K562 (cell line): ENCODE measurements around the gene CITED2. TPM values are rescaled to one million over a fixed set of nuclear protein-coding genes. Genes with fewer than 3 reads are reported as not detected.
A peak's percentile ranks its signal among the peaks of the same experiment; 100 is the strongest.

ENCODE experiments used
- ATAC-seq: fragments of 200-7000 bp; cut with Tn5 transposase; 3 replicates; pipeline ENCODE4 v1.9.1; 2020; ENCODE audit warnings: moderate library complexity
- BruUV-seq: library from RNA; stranded (reverse); fragments of 400-500 nt; replicated peaks from 2 replicates; lab custom pipeline; 2021; lab: Mats Ljungman, UMichigan
- CTCF ChIA-PET: fragments of 300-600 bp; formaldehyde crosslinking; extraction: SDS; loops from one replicate; lab custom pipeline; 2021; ENCODE audit warnings: low intra/inter-chr PET ratio; lab: Yijun Ruan, JAX
- POLR2A ChIA-PET: fragments of 300-600, 350-650 bp; sonication (Branson Sonifier 250); formaldehyde crosslinking; extraction: SDS; loops from one replicate; lab custom pipeline; 2021; ENCODE audit warnings: antibody characterized with exemption, inconsistent platforms; lab: Yijun Ruan, JAX
- DNase-seq, 4 experiments: peaks; one replicate each; pipeline versions ENCODE4 v3.0.0 to v3.0.0-alpha.2; 2011 to 2018; ENCODE audit warnings: low spot score in 3 of 4, mixed read lengths in 3 of 4; ENCODE audit errors: extremely low read depth in 1 of 4
- FAIRE-seq: peaks from 2 replicates; lab custom pipeline; 2011; peaks lifted over from hg19 to GRCh38; lab: Jason Lieb, UNC
- H2AFZ ChIP-seq: 2 replicates; pipeline ENCODE4 v1.6.0; 2011; ENCODE audit warnings: low read depth, low read length, control low read depth, inconsistent platforms
- H3K27ac ChIP-seq: fragments of 200-600 bp; 3 replicates; pipeline ENCODE4 v1.8.0; 2011; ENCODE audit warnings: low read depth, mild to moderate bottlenecking, control low read depth, inconsistent platforms, low read length, moderate library complexity, mixed read lengths; ENCODE audit errors: extremely low read depth
- H3K27me3 ChIP-seq, 2 experiments: fragments of 300-600 bp in 1 of 2; 2 replicates in 1 of 2; 3 replicates in 1 of 2; pipeline versions ENCODE4 v1.6.0 to v1.8.0; 2011; ENCODE audit warnings: inconsistent platforms in 2 of 2, low read length in 2 of 2, mild to moderate bottlenecking in 1 of 2, mixed read lengths in 1 of 2, moderate library complexity in 1 of 2; ENCODE audit not compliant: control insufficient read depth in 2 of 2, insufficient read depth in 2 of 2
- H3K36me3 ChIP-seq: fragments of 300-600 bp; 3 replicates; pipeline ENCODE4 v1.8.0; 2011; ENCODE audit warnings: mild to moderate bottlenecking, low read length, inconsistent platforms; ENCODE audit not compliant: control insufficient read depth, insufficient read depth
- H3K4me1 ChIP-seq, 2 experiments: fragments of 200-600 bp in 1 of 2; replicated peaks in 1 of 2; 2 replicates in 1 of 2; 3 replicates in 1 of 2; pipeline versions ENCODE4 v1.5.1 to v1.8.0; 2011; ENCODE audit warnings: inconsistent platforms in 2 of 2, low read length in 2 of 2, mild to moderate bottlenecking in 1 of 2, mixed read lengths in 1 of 2, moderate library complexity in 1 of 2; ENCODE audit not compliant: control insufficient read depth in 2 of 2, insufficient read depth in 2 of 2
- H3K4me2 ChIP-seq: 2 replicates; pipeline ENCODE4 v1.6.1; 2011; ENCODE audit warnings: low read length, control low read depth, inconsistent platforms, mixed read lengths; ENCODE audit not compliant: insufficient read depth
- H3K4me3 ChIP-seq: fragments of 200-600 bp; sonication (generic), shearing (Covaris generic); 2 replicates; pipeline ENCODE4 v1.5.1; 2016; ENCODE audit warnings: control low read depth, inconsistent platforms
- H3K79me2 ChIP-seq: fragments of 200-600 bp; 3 replicates; pipeline ENCODE4 v1.8.0; 2011; ENCODE audit warnings: low read length, inconsistent platforms; ENCODE audit not compliant: control insufficient read depth, insufficient read depth
- H3K9ac ChIP-seq, 2 experiments: 2 replicates each; pipeline versions ENCODE4 v1.6.0 to v1.6.1; 2011; ENCODE audit warnings: low read depth in 2 of 2, low read length in 2 of 2, control low read depth in 1 of 2, inconsistent platforms in 1 of 2, mild to moderate bottlenecking in 1 of 2, mixed read lengths in 1 of 2; ENCODE audit not compliant: insufficient read depth in 1 of 2
- H3K9me1 ChIP-seq: one replicate; pipeline ENCODE4 v1.6.0; 2011; ENCODE audit warnings: inconsistent platforms, mild to moderate bottlenecking, low read length, moderate library complexity; ENCODE audit not compliant: control insufficient read depth, insufficient read depth
- H3K9me3 ChIP-seq: replicated peaks from 2 replicates; pipeline ENCODE4 v1.5.1; 2011; ENCODE audit warnings: low read depth, low read length, inconsistent platforms; ENCODE audit not compliant: control insufficient read depth, insufficient read depth
- H4K20me1 ChIP-seq: replicated peaks from 2 replicates; pipeline ENCODE4 v1.6.1; 2011; ENCODE audit warnings: low read length, inconsistent platforms, mixed read lengths; ENCODE audit not compliant: control insufficient read depth, insufficient read depth
- CHD1 ChIP-seq: fragments of 200-600 bp; sonication (generic); IDR thresholded peaks from one replicate; pipeline ENCODE4 v1.6.1; 2012; ENCODE audit warnings: mild to moderate bottlenecking, moderate library complexity, low read length, inconsistent platforms
- HEY1 ChIP-seq: fragments of 250-450 bp; sonication (Bioruptor Pico); IDR thresholded peaks from 2 replicates; pipeline ENCODE4 v1.5.0; 2020; ENCODE audit warnings: mild to moderate bottlenecking, moderate library complexity, borderline replicate concordance
- ILF3 ChIP-seq: fragments of 450-650 bp; IDR thresholded peaks from 2 replicates; pipeline ENCODE4 v1.6.1; 2018; ENCODE audit warnings: antibody characterized with exemption, mild to moderate bottlenecking, moderate library complexity, borderline replicate concordance
- KAT7 ChIP-seq: sonication (generic); formaldehyde crosslinking; IDR thresholded peaks from 2 replicates; pipeline ENCODE4 v1.8.0; 2022; ENCODE audit warnings: missing genetic modification reagents, mild to moderate bottlenecking, borderline replicate concordance
- MLLT1 ChIP-seq, 2 experiments: fragments of 450-650 bp; IDR thresholded peaks; 2 replicates each; pipeline ENCODE4 v1.6.1; 2016
- YY1 ChIP-seq, 3 experiments: IDR thresholded peaks; 2 replicates each; pipeline ENCODE4 v1.6.1; 2011; ENCODE audit warnings: low read length in 2 of 3, mild to moderate bottlenecking in 2 of 3, moderate library complexity in 2 of 3, borderline replicate concordance in 1 of 3, control low read depth in 1 of 3, low read depth in 1 of 3; ENCODE audit not compliant: insufficient read depth in 3 of 3, insufficient replicate concordance in 2 of 3, control insufficient read depth in 1 of 3, insufficient read length in 1 of 3; ENCODE audit errors: extremely low read depth in 1 of 3
- ZFX ChIP-seq: sonication (generic); formaldehyde crosslinking; IDR thresholded peaks from 2 replicates; pipeline ENCODE4 v1.8.0; 2022; ENCODE audit warnings: mild to moderate bottlenecking, missing genetic modification reagents, moderate library complexity
- ZNF121 ChIP-seq: sonication (generic); formaldehyde crosslinking; conservative IDR thresholded peaks from 2 replicates; pipeline ENCODE4 v1.8.0; 2022; ENCODE audit warnings: missing genetic modification reagents
- ZNF695 ChIP-seq: fragments of 450-650 bp; formaldehyde crosslinking; IDR thresholded peaks from 2 replicates; pipeline ENCODE4 v1.4.0; 2020; ENCODE audit warnings: mild to moderate bottlenecking, moderate library complexity
- WGBS: fragments of 100-300 bp; shearing (Covaris generic); methylation state at CpG from one replicate; pipeline ENCODE4 v1.1.6; 2016; ENCODE audit warnings: low coverage, mixed read lengths; ENCODE audit not compliant: insufficient coverage; ENCODE audit errors: missing lambda C conversion rate; 5-methylcytosine and 5-hydroxymethylcytosine counted together
- in situ Hi-C: fragments of 300-500 bp; cut with MboI; formaldehyde crosslinking; loops from 4 replicates; pipeline ENCODE4 v1.15.0; 2018; ENCODE audit warnings: inconsistent platforms, mixed read lengths
- intact Hi-C: fragments of 100-400 bp; cut with micrococcal nuclease; formaldehyde crosslinking; loops from 2 replicates; pipeline ENCODE4 v1.14.2; 2022
- polyA plus RNA-seq, 8 experiments: library from polyadenylated mRNA; depleted of rRNA in 4 of 8; stranded (reverse) in 5 of 8; unstranded in 3 of 8; fragments of >200 nt; fragmentation: Nextera tagmentation in 2 of 8; fragmentation: Illumina TruSeq in 1 of 8; extraction: Ambion mirVana in 2 of 8; extraction: Trizol in 1 of 8; gene quantifications; 2 replicates each; pipeline versions ENCODE4 v1.2.1 to v1.2.3, GENCODE V29; 2011 to 2014; ENCODE audit warnings: inconsistent platforms in 1 of 8, missing spikeins in 1 of 8
- total RNA-seq, 7 experiments: library from RNA; depleted of rRNA in 6 of 7; stranded (reverse); fragments of >200 nt in 6 of 7; fragmentation: Illumina TruSeq in 2 of 7; extraction: Trizol in 2 of 7; gene quantifications; 2 replicates each; pipeline versions ENCODE4 v1.2.1 to v1.2.3, GENCODE V29; 2011 to 2021; ENCODE audit warnings: low replicate concordance in 1 of 7
- TF ChIP-seq, protein P1 (sequence below): sonication (generic); formaldehyde crosslinking; IDR thresholded peaks from 2 replicates; pipeline ENCODE4 v1.8.0; 2023; ENCODE audit warnings: mild to moderate bottlenecking, missing genetic modification reagents
- TF ChIP-seq, protein P2 (sequence below), 3 experiments: fragments of 200-800 bp in 1 of 3; sonication (Bioruptor generic) in 1 of 3; sonication (generic) in 1 of 3; formaldehyde crosslinking in 1 of 3; IDR thresholded peaks; 2 replicates each; pipeline versions ENCODE4 v1.6.1 to v1.8.0; 2016 to 2022; ENCODE audit warnings: mild to moderate bottlenecking in 2 of 3, missing compliant biosample characterization in 2 of 3, missing genetic modification characterization in 2 of 3, missing genetic modification reagents in 1 of 3

The CITED2 gene
- total and polyA plus RNA-seq, 9 of the 15 experiments (the other 6 are each of a cell fraction or from before 2014, with no cell fraction given): 0.21 to 86.1 (median 17.5) TPM

- ChIA-PET CTCF (interaction anchor here (0.7 to 1.5 kb wide), 5 partner anchors 448 to 1069 kb away, joined by 3 to 5 read pairs (median 4); no protein-coding TSS in a partner anchor), POLR2A (interaction anchor here (0.5 to 4.3 kb wide), 45 partner anchors 8 to 755 kb away, joined by 3 to 41 read pairs (median 4); no protein-coding TSS in a partner anchor)
- ATAC-seq (no peak), FAIRE-seq (no peak), DNase-seq (peak in 1 of 4 experiments; percentile 19)
- H3K36me3 ChIP-seq: peaks cover 26% of the 10 kb centered on the region
- peak overlapping the region; percentile 97 for H3K27ac ChIP-seq
- H2AFZ ChIP-seq: no peak overlapping the region
- H3K4me2 ChIP-seq: peak overlapping the region; percentile 98
- in situ Hi-C loops (loop anchor here (10.0 kb wide), 1 partner anchor 142 kb away; no protein-coding TSS in a partner anchor), intact Hi-C loops (loop anchor here (5.0 to 10.0 kb wide), 4 partner anchors 215 to 510 kb away; no protein-coding TSS in a partner anchor)
- H4K20me1 ChIP-seq: peaks cover 21% of the 10 kb centered on the region
- peaks cover 42% of the 10 kb centered on the region for H3K79me2 ChIP-seq
- H3K9me1 ChIP-seq: no peaks in the 10 kb centered on the region
- BruUV-seq: no TSS peak
- H3K9ac ChIP-seq: peak overlapping the region; percentile 94
- WGBS: 1% methylated on average over 14 of the region's 14 CpGs
- peak overlapping the region; percentile 83 for H3K4me3 ChIP-seq
- H3K27me3 ChIP-seq: no peaks in the 10 kb centered on the region
- no peaks in the 10 kb centered on the region for H3K9me3 ChIP-seq
- peaks cover 28 to 38% of the 10 kb centered on the region in 2 experiments for H3K4me1 ChIP-seq
- peak; percentile 43 to 69; a peak in 1 of 4 replicates for TF ChIP-seq MLLT1 (IDR thresholded peaks at IDR 0.05)
- no peak for TF ChIP-seq HEY1
- TF ChIP-seq KAT7 (CRISPR knock-in tag): peak; percentile 21; the same call in 1 of the 2 replicates
- TF ChIP-seq ZFX (CRISPR knock-in tag): peak; percentile 7; the same call in 1 of the 2 replicates
- TF ChIP-seq CHD1: peak; percentile 82
- TF ChIP-seq YY1 (IDR thresholded peaks at IDR 0.05; ENCODE audit: borderline replicate concordance in 1 of 3, control insufficient read depth in 1 of 3, extremely low read depth in 1 of 3, insufficient read depth in 3 of 3, insufficient read length in 1 of 3, insufficient replicate concordance in 2 of 3, low read depth in 1 of 3, low read length in 2 of 3): no peak
- TF ChIP-seq, protein P1, sequence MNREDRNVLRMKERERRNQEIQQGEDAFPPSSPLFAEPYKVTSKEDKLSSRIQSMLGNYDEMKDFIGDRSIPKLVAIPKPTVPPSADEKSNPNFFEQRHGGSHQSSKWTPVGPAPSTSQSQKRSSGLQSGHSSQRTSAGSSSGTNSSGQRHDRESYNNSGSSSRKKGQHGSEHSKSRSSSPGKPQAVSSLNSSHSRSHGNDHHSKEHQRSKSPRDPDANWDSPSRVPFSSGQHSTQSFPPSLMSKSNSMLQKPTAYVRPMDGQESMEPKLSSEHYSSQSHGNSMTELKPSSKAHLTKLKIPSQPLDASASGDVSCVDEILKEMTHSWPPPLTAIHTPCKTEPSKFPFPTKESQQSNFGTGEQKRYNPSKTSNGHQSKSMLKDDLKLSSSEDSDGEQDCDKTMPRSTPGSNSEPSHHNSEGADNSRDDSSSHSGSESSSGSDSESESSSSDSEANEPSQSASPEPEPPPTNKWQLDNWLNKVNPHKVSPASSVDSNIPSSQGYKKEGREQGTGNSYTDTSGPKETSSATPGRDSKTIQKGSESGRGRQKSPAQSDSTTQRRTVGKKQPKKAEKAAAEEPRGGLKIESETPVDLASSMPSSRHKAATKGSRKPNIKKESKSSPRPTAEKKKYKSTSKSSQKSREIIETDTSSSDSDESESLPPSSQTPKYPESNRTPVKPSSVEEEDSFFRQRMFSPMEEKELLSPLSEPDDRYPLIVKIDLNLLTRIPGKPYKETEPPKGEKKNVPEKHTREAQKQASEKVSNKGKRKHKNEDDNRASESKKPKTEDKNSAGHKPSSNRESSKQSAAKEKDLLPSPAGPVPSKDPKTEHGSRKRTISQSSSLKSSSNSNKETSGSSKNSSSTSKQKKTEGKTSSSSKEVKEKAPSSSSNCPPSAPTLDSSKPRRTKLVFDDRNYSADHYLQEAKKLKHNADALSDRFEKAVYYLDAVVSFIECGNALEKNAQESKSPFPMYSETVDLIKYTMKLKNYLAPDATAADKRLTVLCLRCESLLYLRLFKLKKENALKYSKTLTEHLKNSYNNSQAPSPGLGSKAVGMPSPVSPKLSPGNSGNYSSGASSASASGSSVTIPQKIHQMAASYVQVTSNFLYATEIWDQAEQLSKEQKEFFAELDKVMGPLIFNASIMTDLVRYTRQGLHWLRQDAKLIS (CRISPR knock-in tag): peak; percentile 9; the same call in 1 of the 2 replicates
- peak; percentile 62 for TF ChIP-seq ZNF121 (CRISPR knock-in tag)
- TF ChIP-seq ILF3: no peak
- TF ChIP-seq, protein P2, sequence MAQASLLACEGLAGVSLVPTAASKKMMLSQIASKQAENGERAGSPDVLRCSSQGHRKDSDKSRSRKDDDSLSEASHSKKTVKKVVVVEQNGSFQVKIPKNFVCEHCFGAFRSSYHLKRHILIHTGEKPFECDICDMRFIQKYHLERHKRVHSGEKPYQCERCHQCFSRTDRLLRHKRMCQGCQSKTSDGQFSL (CRISPR knock-in tag; IDR thresholded peaks at IDR 0.05): peak; percentile 49; the same call in 1 of the 2 replicates
- TF ChIP-seq, protein P2 (tag; IDR thresholded peaks at IDR 0.05): peak in 1 of 2 experiments; percentile 88; a peak in 2 of 4 replicates
- no peak for TF ChIP-seq ZNF695 (CRISPR knock-in tag)
Measured at GRCh38 chr6:139372326-139373153, 1.9 kb downstream of the CITED2 start.
